KMS-11 (cell line): ENCODE data around the gene SLCO6A1.

ENCODE experiments used
- H2AFZ ChIP-seq: fragments of 200-600 bp; sonication (generic); 2 replicates; pipeline ENCODE4 v1.6.1; 2016; ENCODE audit warnings: antibody characterized with exemption, mixed run types, low read depth
- H3K27ac ChIP-seq: fragments of 200-600 bp; sonication (generic); 2 replicates; pipeline ENCODE4 v1.6.1; 2016; ENCODE audit warnings: mild to moderate bottlenecking, mixed run types
- H3K27me3 ChIP-seq: fragments of 200-600 bp; sonication (generic); 2 replicates; pipeline ENCODE4 v1.6.1; 2017; ENCODE audit warnings: mild to moderate bottlenecking, low read depth, mixed run types, moderate library complexity; ENCODE audit not compliant: insufficient read depth
- H3K36me3 ChIP-seq: fragments of 200-600 bp; sonication (generic); 2 replicates; pipeline ENCODE4 v1.6.1; 2017; ENCODE audit warnings: mild to moderate bottlenecking, mixed run types; ENCODE audit not compliant: insufficient read depth
- H3K4me1 ChIP-seq: fragments of 200-600 bp; sonication (generic); 2 replicates; pipeline ENCODE4 v1.6.1; 2016; ENCODE audit warnings: mild to moderate bottlenecking, low read depth, mixed run types; ENCODE audit not compliant: poor library complexity, severe bottlenecking
- H3K4me2 ChIP-seq: fragments of 200-600 bp; sonication (generic); 2 replicates; pipeline ENCODE4 v1.7.0; 2016; ENCODE audit warnings: mild to moderate bottlenecking, mixed run types
- H3K4me3 ChIP-seq: fragments of 200-600 bp; sonication (generic); IDR thresholded peaks from 2 replicates; pipeline ENCODE4 v1.6.1; 2017; ENCODE audit warnings: low read depth, low read length, mixed read lengths; ENCODE audit not compliant: insufficient read depth
- H3K79me2 ChIP-seq: fragments of 200-600 bp; sonication (generic); 2 replicates; pipeline ENCODE4 v1.6.1; 2016; ENCODE audit warnings: low read depth, mixed run types; ENCODE audit not compliant: insufficient read depth
- H3K9ac ChIP-seq: fragments of 200-600 bp; sonication (generic); 2 replicates; pipeline ENCODE4 v1.6.1; 2016; ENCODE audit warnings: mild to moderate bottlenecking, mixed run types
- H4K20me1 ChIP-seq: fragments of 200-600 bp; sonication (generic); 2 replicates; pipeline ENCODE4 v1.6.1; 2016; ENCODE audit warnings: mild to moderate bottlenecking, mixed run types; ENCODE audit not compliant: insufficient read depth
- TF ChIP-seq, protein P1 (sequence below): fragments of 200-600 bp; sonication (generic); conservative IDR thresholded peaks from 2 replicates; pipeline ENCODE4 v1.6.1; 2017; ENCODE audit warnings: low read depth, mild to moderate bottlenecking, antibody characterized with exemption, low read length, moderate library complexity, mixed read lengths

Gene SLCO6A1

DNA sequence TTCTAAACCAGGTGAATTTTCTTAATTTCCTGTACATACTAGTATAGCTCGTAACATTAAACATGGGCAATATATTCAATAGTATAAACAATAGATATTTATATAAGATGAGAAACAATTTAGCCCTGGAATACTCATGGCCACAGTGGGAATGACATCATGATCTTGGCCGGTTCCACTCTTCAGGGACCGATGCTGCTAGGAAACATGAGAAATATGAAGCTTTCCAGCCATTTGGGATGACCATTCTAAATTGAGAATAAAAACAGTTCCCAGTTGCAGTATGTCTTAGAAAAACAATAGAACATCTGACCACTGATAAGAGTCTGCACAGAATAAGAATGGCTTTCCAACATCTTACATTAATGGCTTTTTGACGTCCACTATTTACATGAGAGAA is 33.3 kb upstream of the SLCO6A1 start:
- Histone ChIP-seq H3K9ac (no peak overlapping the region), H3K36me3 (no peaks in the 10 kb centered on the region), H2AFZ (no peak overlapping the region), H4K20me1 (no peaks in the 10 kb centered on the region), H3K4me1 (peaks cover 10% of the 10 kb centered on the region), H3K27ac (no peak overlapping the region), H3K4me3 (no peak overlapping the region), H3K27me3 (no peaks in the 10 kb centered on the region), H3K79me2 (no peaks in the 10 kb centered on the region), H3K4me2 (no peak overlapping the region)
- TF ChIP-seq, protein P1, sequence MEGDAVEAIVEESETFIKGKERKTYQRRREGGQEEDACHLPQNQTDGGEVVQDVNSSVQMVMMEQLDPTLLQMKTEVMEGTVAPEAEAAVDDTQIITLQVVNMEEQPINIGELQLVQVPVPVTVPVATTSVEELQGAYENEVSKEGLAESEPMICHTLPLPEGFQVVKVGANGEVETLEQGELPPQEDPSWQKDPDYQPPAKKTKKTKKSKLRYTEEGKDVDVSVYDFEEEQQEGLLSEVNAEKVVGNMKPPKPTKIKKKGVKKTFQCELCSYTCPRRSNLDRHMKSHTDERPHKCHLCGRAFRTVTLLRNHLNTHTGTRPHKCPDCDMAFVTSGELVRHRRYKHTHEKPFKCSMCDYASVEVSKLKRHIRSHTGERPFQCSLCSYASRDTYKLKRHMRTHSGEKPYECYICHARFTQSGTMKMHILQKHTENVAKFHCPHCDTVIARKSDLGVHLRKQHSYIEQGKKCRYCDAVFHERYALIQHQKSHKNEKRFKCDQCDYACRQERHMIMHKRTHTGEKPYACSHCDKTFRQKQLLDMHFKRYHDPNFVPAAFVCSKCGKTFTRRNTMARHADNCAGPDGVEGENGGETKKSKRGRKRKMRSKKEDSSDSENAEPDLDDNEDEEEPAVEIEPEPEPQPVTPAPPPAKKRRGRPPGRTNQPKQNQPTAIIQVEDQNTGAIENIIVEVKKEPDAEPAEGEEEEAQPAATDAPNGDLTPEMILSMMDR, result no peak

DNA sequence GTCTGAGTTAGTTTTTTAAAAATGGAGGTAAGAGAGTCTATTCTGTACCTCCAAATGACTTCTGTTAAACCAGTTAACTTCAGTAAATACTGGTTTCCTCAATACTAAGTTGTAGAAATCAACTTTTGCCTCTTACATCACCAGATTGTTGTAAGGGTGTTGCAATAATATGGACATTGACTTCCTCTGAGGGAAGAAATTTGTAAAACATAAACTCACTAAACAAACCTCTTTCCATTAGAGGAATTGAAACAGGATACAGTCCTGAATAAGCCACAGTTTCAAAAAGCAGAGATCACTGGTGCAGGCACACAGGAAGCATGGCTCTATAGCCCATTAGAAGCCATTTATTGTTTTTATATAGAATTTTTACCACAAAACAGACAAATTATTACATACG is 32.7 kb upstream of the SLCO6A1 start:
- H3K4me1 ChIP-seq, result peaks cover 10% of the 10 kb centered on the region
- no peak overlapping the region for H2AFZ ChIP-seq
- H3K27ac ChIP-seq, result no peak overlapping the region
- no peak overlapping the region for H3K4me3 ChIP-seq
- H3K4me2 ChIP-seq, result no peak overlapping the region
- no peak overlapping the region for H3K9ac ChIP-seq
- H4K20me1 ChIP-seq, result no peaks in the 10 kb centered on the region
- H3K27me3 ChIP-seq, result no peaks in the 10 kb centered on the region
- H3K79me2 ChIP-seq, result no peaks in the 10 kb centered on the region
- TF ChIP-seq, protein P1, result no peak
- H3K36me3 ChIP-seq, result no peaks in the 10 kb centered on the region

DNA sequence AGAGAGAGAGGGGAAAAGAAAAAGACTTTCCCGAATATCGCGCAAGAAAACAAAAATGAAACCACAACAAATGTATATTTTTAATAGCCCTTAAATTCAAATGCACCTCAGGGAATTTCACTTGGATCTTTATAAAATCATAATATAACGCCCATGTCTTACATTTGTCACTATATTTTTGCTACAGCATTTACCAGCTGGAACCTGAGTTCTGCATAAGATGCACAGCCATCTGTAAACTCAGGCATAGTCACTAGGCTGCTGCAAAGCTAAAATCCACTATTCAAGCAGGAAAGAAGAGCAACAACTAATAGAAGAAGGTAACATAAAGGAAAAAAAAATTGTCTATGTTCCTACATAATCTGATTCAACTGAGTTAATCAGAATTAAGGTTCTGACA is 30.6 kb upstream of the SLCO6A1 start:
- Histone ChIP-seq H4K20me1 (no peaks in the 10 kb centered on the region), H3K4me2 (peak overlapping the region; percentile 34; the same call in 1 of the 2 replicates), H3K9ac (peak overlapping the region; percentile 14; the same call in 1 of the 2 replicates), H3K27ac (no peak overlapping the region), H3K4me3 (no peak overlapping the region), H3K36me3 (no peaks in the 10 kb centered on the region), H3K79me2 (no peaks in the 10 kb centered on the region), H3K27me3 (no peaks in the 10 kb centered on the region), H3K4me1 (peaks cover 15% of the 10 kb centered on the region), H2AFZ (peak overlapping the region; percentile 47; the same call in 1 of the 2 replicates)
- TF ChIP-seq, protein P1, result no peak

DNA sequence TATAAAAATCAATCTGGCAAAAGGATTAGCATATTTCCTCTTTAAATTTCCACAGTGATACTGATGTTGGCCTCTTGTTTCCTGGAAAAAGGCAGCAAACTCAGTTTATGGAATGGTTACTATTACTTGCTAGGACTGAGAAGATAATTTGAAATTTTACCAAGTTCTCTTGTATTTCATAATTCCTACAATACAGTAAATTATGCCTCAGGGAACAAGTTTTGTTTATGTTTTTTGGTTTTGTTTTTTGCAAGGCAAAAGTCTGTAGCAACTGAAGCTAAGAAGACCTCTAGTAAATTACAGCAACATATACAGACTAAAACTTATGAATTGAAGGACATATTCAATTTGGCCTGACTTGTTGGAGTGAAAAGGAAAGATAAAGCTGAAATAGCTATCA is 30.2 kb upstream of the SLCO6A1 start:
- TF ChIP-seq, protein P1, result no peak
- no peaks in the 10 kb centered on the region for H3K79me2 ChIP-seq
- H3K27ac ChIP-seq, result no peak overlapping the region
- H4K20me1 ChIP-seq, result no peaks in the 10 kb centered on the region
- no peaks in the 10 kb centered on the region for H3K36me3 ChIP-seq
- peak overlapping the region; percentile 34 for H3K4me2 ChIP-seq
- H2AFZ ChIP-seq, result peak overlapping the region; percentile 47; the same call in 1 of the 2 replicates
- H3K27me3 ChIP-seq, result no peaks in the 10 kb centered on the region
- H3K9ac ChIP-seq, result peak overlapping the region; percentile 14; the same call in 1 of the 2 replicates
- no peak overlapping the region for H3K4me3 ChIP-seq
- peaks cover 19% of the 10 kb centered on the region for H3K4me1 ChIP-seq

DNA sequence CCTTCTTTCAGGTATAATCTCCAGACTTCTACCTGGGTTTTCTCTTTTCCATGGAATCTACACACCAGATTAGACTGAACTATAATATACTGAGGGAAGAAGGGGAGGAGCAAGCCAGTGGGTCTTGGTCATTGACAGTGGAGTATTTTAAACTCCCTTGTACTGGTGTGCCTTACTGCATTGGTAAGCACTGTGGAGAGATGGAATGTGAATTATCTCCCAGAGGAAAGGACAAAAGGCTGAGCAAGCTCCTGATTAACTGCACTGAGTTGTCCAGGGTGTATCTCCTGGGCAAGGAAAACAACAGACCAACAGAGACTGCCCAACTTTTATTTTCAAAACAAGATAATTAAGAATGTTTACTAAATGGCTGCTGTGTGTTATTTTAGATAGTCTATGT is 29.8 kb upstream of the SLCO6A1 start:
- Histone ChIP-seq H3K79me2 (no peaks in the 10 kb centered on the region), H3K9ac (no peak overlapping the region), H3K27me3 (no peaks in the 10 kb centered on the region), H2AFZ (peak overlapping the region; percentile 47; the same call in 1 of the 2 replicates), H3K4me2 (peak overlapping the region; percentile 34), H4K20me1 (no peaks in the 10 kb centered on the region), H3K4me3 (no peak overlapping the region), H3K27ac (no peak overlapping the region), H3K36me3 (no peaks in the 10 kb centered on the region), H3K4me1 (peaks cover 23% of the 10 kb centered on the region)
- TF ChIP-seq, protein P1, result no peak
